ENCODE data around the gene OR4C16. TPM values are rescaled to one million over a fixed set of nuclear protein-coding genes. Genes with fewer than 3 reads are reported as not detected.

OR4C16 gene
- total and polyA plus RNA-seq, 2 of the 8 experiments (the other 6 are each of a cell fraction or from before 2014, with no cell fraction given), result not detected

GRCh38 chr11:55607545-55607944 is 35.6 kb downstream of the OR4C16 start, which contains the start of gene OR4C11 (continued):
- no peak for TF ChIP-seq GABPA (IDR thresholded peaks at IDR 0.05; ENCODE audit: borderline replicate concordance, insufficient read depth, low read length)
- TF ChIP-seq TEAD4 (IDR thresholded peaks at IDR 0.05; ENCODE audit: low read depth, low read length), result no peak
- no peak for TF ChIP-seq CEBPB (IDR thresholded peaks at IDR 0.05; ENCODE audit: low read depth, low read length)
- no peak for TF ChIP-seq TAF1 (IDR thresholded peaks at IDR 0.05; ENCODE audit: low read depth, low read length)
- TF ChIP-seq, protein P1, sequence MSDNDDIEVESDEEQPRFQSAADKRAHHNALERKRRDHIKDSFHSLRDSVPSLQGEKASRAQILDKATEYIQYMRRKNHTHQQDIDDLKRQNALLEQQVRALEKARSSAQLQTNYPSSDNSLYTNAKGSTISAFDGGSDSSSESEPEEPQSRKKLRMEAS (IDR thresholded peaks at IDR 0.05), result no peak
- no peak for TF ChIP-seq BRCA1 (IDR thresholded peaks at IDR 0.05; ENCODE audit: low read depth, low read length)
- TF ChIP-seq BCL11A (IDR thresholded peaks at IDR 0.05; ENCODE audit: low read depth in 2 of 2, low read length in 2 of 2), result no peak
- no peak for TF ChIP-seq NRF1 (IDR thresholded peaks at IDR 0.05; ENCODE audit: low read depth, low read length)
- no peak for TF ChIP-seq KDM1A (IDR thresholded peaks at IDR 0.05; ENCODE audit: borderline replicate concordance, low read length)
- no peak for TF ChIP-seq CREB1 (IDR thresholded peaks at IDR 0.05)

Other genes starting within 250 kb of the OR4C16 start
- not detected in 2 replicates for gene OR4A16, start 228.9 kb upstream of the OR4C16 start, total RNA-seq (2021; fragmentation: NEBNext Ultra II Directional; extraction: Animal tissue kit (Norgen Biotek cat#: 25700))
- not detected in 2 replicates for gene OR4A16, start 228.9 kb upstream of the OR4C16 start, polyA plus RNA-seq (2011; rRNA removed)
- not detected in 2 replicates for gene OR4A15, start 204.2 kb upstream of the OR4C16 start, total RNA-seq (2021; fragmentation: NEBNext Ultra II Directional; extraction: Animal tissue kit (Norgen Biotek cat#: 25700))
- not detected in 2 replicates for gene OR4A15, start 204.2 kb upstream of the OR4C16 start, polyA plus RNA-seq (2011; rRNA removed)
- not detected in 2 replicates for gene OR4C15, start 17.7 kb upstream of the OR4C16 start, total RNA-seq (2021; fragmentation: NEBNext Ultra II Directional; extraction: Animal tissue kit (Norgen Biotek cat#: 25700))
- gene OR4C15, start 17.7 kb upstream of the OR4C16 start, polyA plus RNA-seq (2011; rRNA removed), result not detected in 2 replicates
- gene OR4C11, start 35.5 kb downstream of the OR4C16 start, total RNA-seq (2021; fragmentation: NEBNext Ultra II Directional; extraction: Animal tissue kit (Norgen Biotek cat#: 25700)), result not detected in 2 replicates
- not detected in 2 replicates for gene OR4C11, start 35.5 kb downstream of the OR4C16 start, polyA plus RNA-seq (2011; rRNA removed)
- not detected in 2 replicates for gene OR4P4, start 63.0 kb downstream of the OR4C16 start, total RNA-seq (2021; fragmentation: NEBNext Ultra II Directional; extraction: Animal tissue kit (Norgen Biotek cat#: 25700))
- not detected in 2 replicates for gene OR4P4, start 63.0 kb downstream of the OR4C16 start, polyA plus RNA-seq (2011; rRNA removed)
- gene OR4S2, start 76.2 kb downstream of the OR4C16 start, total RNA-seq (2021; fragmentation: NEBNext Ultra II Directional; extraction: Animal tissue kit (Norgen Biotek cat#: 25700)), result not detected in 2 replicates
- not detected in 2 replicates for gene OR4S2, start 76.2 kb downstream of the OR4C16 start, polyA plus RNA-seq (2011; rRNA removed)
- gene OR4C6, start 90.1 kb downstream of the OR4C16 start, total RNA-seq (2021; fragmentation: NEBNext Ultra II Directional; extraction: Animal tissue kit (Norgen Biotek cat#: 25700)), result not detected in 2 replicates
- gene OR4C6, start 90.1 kb downstream of the OR4C16 start, polyA plus RNA-seq (2011; rRNA removed), result not detected in 2 replicates
- gene OR5D13, start 201.3 kb downstream of the OR4C16 start, total RNA-seq (2021; fragmentation: NEBNext Ultra II Directional; extraction: Animal tissue kit (Norgen Biotek cat#: 25700)), result not detected in 2 replicates
- not detected in 2 replicates for gene OR5D13, start 201.3 kb downstream of the OR4C16 start, polyA plus RNA-seq (2011; rRNA removed)
- not detected in 2 replicates for gene OR5D14, start 223.4 kb downstream of the OR4C16 start, total RNA-seq (2021; fragmentation: NEBNext Ultra II Directional; extraction: Animal tissue kit (Norgen Biotek cat#: 25700))
- not detected in 2 replicates for gene OR5D14, start 223.4 kb downstream of the OR4C16 start, polyA plus RNA-seq (2011; rRNA removed)
- gene OR5L1, start 239.2 kb downstream of the OR4C16 start, total RNA-seq (2021; fragmentation: NEBNext Ultra II Directional; extraction: Animal tissue kit (Norgen Biotek cat#: 25700)), result not detected in 2 replicates
- gene OR5L1, start 239.2 kb downstream of the OR4C16 start, polyA plus RNA-seq (2011; rRNA removed), result not detected in 2 replicates
- gene OR5D18, start 247.5 kb downstream of the OR4C16 start, total RNA-seq (2021; fragmentation: NEBNext Ultra II Directional; extraction: Animal tissue kit (Norgen Biotek cat#: 25700)), result not detected in 2 replicates
- gene OR5D18, start 247.5 kb downstream of the OR4C16 start, polyA plus RNA-seq (2011; rRNA removed), result not detected in 2 replicates